ENCODE data around the gene CGB1.
A peak's percentile ranks its signal among the peaks of the same experiment; 100 is the strongest.

CGB1 gene

GRCh38 chr19:49069026-49069425, 32.3 kb upstream of the CGB1 start:
- H3K27ac Mint-ChIP-seq: no peak overlapping the region
- TF ChIP-seq CTCF (IDR thresholded peaks at IDR 0.05; ENCODE audit: unreplicated experiment in 3 of 3): no peak
- H3K4me1 Mint-ChIP-seq: peaks cover 47% of the 10 kb centered on the region
- no peak overlapping the region for H3K4me3 Mint-ChIP-seq
- peaks cover 68% of the 10 kb centered on the region for H3K27me3 Mint-ChIP-seq (ENCODE audit: low read depth)
- peaks cover 16% of the 10 kb centered on the region for H3K9me3 Mint-ChIP-seq
- H3K36me3 Mint-ChIP-seq (ENCODE audit: low read depth): peaks cover 10% of the 10 kb centered on the region

GRCh38 chr19:49067554-49067953, 30.9 kb upstream of the CGB1 start:
- Mint-ChIP-seq H3K4me1 (peaks cover 33% of the 10 kb centered on the region), H3K36me3 (ENCODE audit: low read depth) (no peaks in the 10 kb centered on the region), H3K27ac (peak overlapping the region in 1 of 3 experiments; percentile 10), H3K4me3 (no peak overlapping the region), H3K9me3 (peaks cover 14% of the 10 kb centered on the region), H3K27me3 (ENCODE audit: low read depth) (peaks cover 57% of the 10 kb centered on the region)
- TF ChIP-seq CTCF (IDR thresholded peaks at IDR 0.05; ENCODE audit: unreplicated experiment in 3 of 3): no peak

GRCh38 chr19:49065905-49066512, 29.3 kb upstream of the CGB1 start:
- peaks cover 34% of the 10 kb centered on the region for H3K4me1 Mint-ChIP-seq
- peaks cover 14% of the 10 kb centered on the region for H3K9me3 Mint-ChIP-seq
- peak overlapping the region; percentile 10 to 52 (median 32) for H3K27ac Mint-ChIP-seq
- H3K4me3 Mint-ChIP-seq: peak overlapping the region; percentile 7 to 73 (median 12)
- no peak for TF ChIP-seq CTCF (IDR thresholded peaks at IDR 0.05; ENCODE audit: unreplicated experiment in 3 of 3)
- H3K36me3 Mint-ChIP-seq (ENCODE audit: low read depth): no peaks in the 10 kb centered on the region
- H3K27me3 Mint-ChIP-seq (ENCODE audit: low read depth): peaks cover 50% of the 10 kb centered on the region

- peaks cover 34% of the 10 kb centered on the region for H3K4me1 Mint-ChIP-seq
- H3K9me3 Mint-ChIP-seq: peaks cover 8% of the 10 kb centered on the region
- peak within 1 kb of the TSS; percentile 56 to 77 (median 60) for H3K4me3 Mint-ChIP-seq
- TF ChIP-seq CTCF (IDR thresholded peaks at IDR 0.05; ENCODE audit: unreplicated experiment in 3 of 3): no peak
- peaks cover 50% of the 10 kb centered on the region for H3K27me3 Mint-ChIP-seq (ENCODE audit: low read depth)
- peak within 1 kb of the TSS; percentile 10 to 48 (median 29) for H3K27ac Mint-ChIP-seq
- no peaks in the 10 kb centered on the region for H3K36me3 Mint-ChIP-seq (ENCODE audit: low read depth)
These were observed 28.3 kb upstream of the CGB1 start, which contains the start of gene NTF4 for GRCh38 chr19:49064768-49065611. Gene NTF4, minus strand, starts transcription at chr19:49064818. Its CDS starts 2,821 bp downstream, at chr19:49061997.

- no peak for TF ChIP-seq CTCF (IDR thresholded peaks at IDR 0.05; ENCODE audit: unreplicated experiment in 3 of 3)
- Mint-ChIP-seq H3K36me3 (ENCODE audit: low read depth) (no peaks in the 10 kb centered on the region), H3K9me3 (peaks cover 2% of the 10 kb centered on the region), H3K27ac (no peak overlapping the region), H3K4me3 (peak overlapping the region; percentile 56 to 77 (median 60)), H3K4me1 (peaks cover 34% of the 10 kb centered on the region), H3K27me3 (ENCODE audit: low read depth) (peaks cover 47% of the 10 kb centered on the region)
These were observed 27.4 kb upstream of the CGB1 start for GRCh38 chr19:49064029-49064629.

Data from nephron (organoid).